NCI-H187 treated with DMSO at 0.1 percent for 48 hours (cell line): ENCODE data around the gene SLC10A7.

Experiments
- DNase-seq: peaks from one replicate; lab custom pipeline; 2025; lab: John Stamatoyannopoulos, UW

SLC10A7 gene

GRCh38 chr4:146256328-146256727 lies 265.4 kb downstream of the SLC10A7 start:
- no peak for DNase-seq

GRCh38 chr4:146255874-146256273 lies 265.9 kb downstream of the SLC10A7 start:
- DNase-seq, result no peak

GRCh38 chr4:146255463-146255862 lies 266.3 kb downstream of the SLC10A7 start:
- DNase-seq, result no peak

- no peak for DNase-seq
These were observed 268.6 kb downstream of the SLC10A7 start for GRCh38 chr4:146252969-146253611.

- DNase-seq, result no peak
These were observed 274.4 kb downstream of the SLC10A7 start for GRCh38 chr4:146247356-146247755.

- DNase-seq, result no peak
These were observed 275.4 kb downstream of the SLC10A7 start for GRCh38 chr4:146246381-146246780.

- DNase-seq, result no peak
These were observed 275.9 kb downstream of the SLC10A7 start for GRCh38 chr4:146245850-146246249.

GRCh38 chr4:146245246-146245645 lies 276.5 kb downstream of the SLC10A7 start:
- DNase-seq, result no peak

GRCh38 chr4:146244496-146244895 lies 277.2 kb downstream of the SLC10A7 start:
- DNase-seq, result no peak

GRCh38 chr4:146243883-146244277 lies 277.9 kb downstream of the SLC10A7 start:
- DNase-seq, result no peak

- no peak for DNase-seq
These were observed 278.4 kb downstream of the SLC10A7 start for GRCh38 chr4:146243141-146243882.

GRCh38 chr4:146238107-146238506 lies 283.6 kb downstream of the SLC10A7 start:
- DNase-seq, result no peak

- DNase-seq, result no peak
These were observed 284.6 kb downstream of the SLC10A7 start for GRCh38 chr4:146237092-146237491.

GRCh38 chr4:146236216-146236615 lies 285.5 kb downstream of the SLC10A7 start:
- no peak for DNase-seq

GRCh38 chr4:146235654-146236177 lies 286.0 kb downstream of the SLC10A7 start:
- no peak for DNase-seq

- DNase-seq, result no peak
These were observed 289.5 kb downstream of the SLC10A7 start for GRCh38 chr4:146232131-146232722.

- no peak for DNase-seq
These were observed 292.3 kb downstream of the SLC10A7 start for GRCh38 chr4:146229406-146229805.

- no peak for DNase-seq
These were observed 297.3 kb downstream of the SLC10A7 start for GRCh38 chr4:146224326-146224966.

GRCh38 chr4:146222313-146222712 lies 299.4 kb downstream of the SLC10A7 start:
- DNase-seq, result no peak

- DNase-seq, result no peak
These were observed 307.5 kb downstream of the SLC10A7 start, which contains the start of gene REELD1 for GRCh38 chr4:146214238-146214637. Gene REELD1, plus strand, starts transcription at chr4:146214538. Its CDS starts 2,415 bp downstream, at chr4:146216953.

GRCh38 chr4:146212781-146213180 lies 309.0 kb downstream of the SLC10A7 start:
- no peak for DNase-seq

GRCh38 chr4:146211440-146211839 lies 310.3 kb downstream of the SLC10A7 start:
- DNase-seq, result no peak
